NCI-H2107 (cell line): ENCODE data around the gene FMN1.

ENCODE experiments used
- DNase-seq: peaks from one replicate; lab custom pipeline; 2025; lab: John Stamatoyannopoulos, UW

The FMN1 gene

DNA sequence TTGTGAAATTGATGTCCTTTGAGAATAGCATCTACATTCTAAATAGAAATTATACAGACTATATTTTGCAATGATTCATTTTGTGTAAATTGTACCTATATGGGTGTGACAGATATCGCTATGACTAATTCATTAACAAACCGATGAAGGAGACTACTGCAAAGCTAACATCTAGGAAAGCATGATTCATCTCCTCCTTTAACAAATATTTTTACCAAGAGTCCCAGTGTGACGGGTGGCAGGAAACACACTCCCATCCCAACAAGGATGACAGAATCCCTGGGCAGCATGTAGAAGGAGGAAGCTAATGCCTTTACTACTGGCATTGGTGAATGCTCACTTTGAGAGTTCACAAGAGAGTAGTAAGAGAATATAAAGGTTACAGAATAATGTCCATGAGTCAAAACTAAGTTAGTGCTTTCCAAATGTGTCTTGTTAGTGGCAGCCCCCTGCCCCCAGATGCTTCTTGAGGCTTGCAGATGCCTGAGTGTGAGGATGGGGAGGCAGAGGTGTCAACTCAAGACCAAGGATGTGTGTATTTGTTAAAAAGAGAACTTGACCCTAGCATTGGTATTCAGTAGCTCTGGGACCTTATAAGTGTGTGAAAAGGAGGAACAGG, 180.6 kb downstream of the FMN1 start:
- DNase-seq = no peak

- no peak for DNase-seq
Observed at GRCh38 chr15:33011976-33012375, 182.5 kb downstream of the FMN1 start.

DNA sequence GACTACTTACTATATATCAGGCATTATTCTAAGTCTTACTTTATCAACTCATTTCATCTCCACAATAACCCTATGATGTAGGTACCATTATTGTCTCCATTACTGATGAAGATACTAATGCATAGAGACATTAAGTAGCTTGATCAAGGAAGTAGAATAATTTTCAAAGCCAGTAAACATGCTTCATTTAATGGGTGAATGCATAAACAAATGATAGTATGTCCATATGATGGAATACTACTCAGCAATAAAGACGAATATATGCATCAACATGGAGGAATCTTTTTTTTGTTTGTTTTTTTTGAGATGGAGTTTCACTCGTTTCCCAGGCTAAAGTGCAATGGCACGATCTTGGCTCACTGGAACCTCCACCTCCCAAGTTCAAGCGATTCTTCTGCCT, 184.9 kb downstream of the FMN1 start:
- no peak for DNase-seq

- DNase-seq = no peak
Observed at GRCh38 chr15:33009026-33009425, 185.5 kb downstream of the FMN1 start.

DNA sequence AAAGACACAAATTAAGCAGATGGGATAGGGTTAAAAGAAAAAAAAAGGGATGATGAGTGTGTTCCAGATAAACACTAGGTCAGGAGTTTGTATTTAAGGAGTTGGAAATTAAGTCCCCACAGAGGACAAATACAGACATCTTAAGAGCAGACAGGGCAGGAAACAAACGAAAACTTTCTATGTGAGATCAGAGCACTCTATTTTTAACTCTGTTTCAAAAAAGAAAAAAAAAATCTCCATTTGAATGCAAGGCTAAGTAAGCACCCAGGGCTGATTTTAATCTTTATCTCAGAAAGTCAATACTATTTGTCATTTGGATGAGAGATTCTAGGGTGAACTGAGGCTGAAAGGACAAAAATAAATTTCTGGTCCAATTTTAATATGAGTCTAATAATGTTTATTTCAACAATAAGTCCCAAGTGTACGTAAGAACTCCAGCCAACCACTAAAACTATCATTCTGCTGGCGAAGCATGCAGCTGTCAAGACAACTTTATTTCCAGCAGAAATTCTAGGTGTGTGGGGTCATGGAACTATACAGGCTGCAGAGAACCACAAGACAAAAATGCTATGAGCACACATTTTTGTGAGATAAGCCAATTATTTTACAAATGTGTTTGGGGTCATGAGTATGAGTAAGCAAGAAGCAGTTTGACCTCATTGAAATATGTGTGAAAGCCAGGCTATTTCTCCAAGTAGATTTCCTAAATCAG, 186.1 kb downstream of the FMN1 start:
- no peak for DNase-seq

DNA sequence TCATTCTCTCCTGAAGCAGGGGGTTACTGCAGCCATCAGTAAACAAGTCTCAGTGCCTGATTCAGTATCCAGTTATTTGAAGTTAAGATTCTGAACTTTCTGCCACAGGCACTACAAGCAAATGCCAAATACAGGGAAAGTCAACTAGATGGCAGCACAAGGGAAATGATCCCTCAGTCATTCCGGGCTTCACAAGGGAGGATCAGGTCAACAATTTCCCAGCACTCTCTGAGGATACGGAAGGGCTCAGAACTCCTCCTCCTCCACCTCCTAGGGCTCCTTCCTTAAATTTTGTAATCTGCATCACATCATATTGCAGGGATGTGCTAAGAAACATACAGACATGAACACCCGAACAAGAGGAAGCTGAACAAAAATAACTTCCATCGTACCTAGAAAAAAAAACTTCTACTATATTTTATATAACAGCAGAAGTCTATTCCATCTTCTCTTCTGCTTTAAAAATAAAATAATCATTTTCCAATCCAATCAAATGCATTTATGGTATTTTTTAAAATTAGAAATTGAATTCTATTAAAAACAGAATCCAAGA, 187.1 kb downstream of the FMN1 start:
- no peak for DNase-seq

- DNase-seq = no peak
Observed at GRCh38 chr15:33005582-33005981, 188.9 kb downstream of the FMN1 start.

DNA sequence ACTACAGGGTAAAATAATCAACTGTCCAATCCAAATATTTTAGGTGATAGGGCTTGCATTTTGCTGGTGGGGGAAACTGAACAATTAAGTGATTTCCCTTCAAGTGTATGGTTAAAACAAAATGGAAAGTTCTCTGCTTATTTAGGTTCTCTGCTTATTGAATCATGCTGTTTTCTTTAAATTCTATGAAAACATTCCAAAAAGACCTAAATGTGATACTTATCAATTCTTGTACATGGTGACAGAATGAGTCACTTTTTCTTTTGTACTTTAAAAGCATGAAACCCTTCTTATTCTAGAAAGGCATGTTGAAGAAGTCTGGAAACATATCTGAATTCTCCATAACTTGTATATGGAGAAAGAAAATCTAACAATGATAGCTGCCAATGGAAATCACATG, 192.6 kb downstream of the FMN1 start:
- no peak for DNase-seq

- no peak for DNase-seq
Observed at GRCh38 chr15:32998979-32999672, 195.4 kb downstream of the FMN1 start.

- no peak for DNase-seq
Observed at GRCh38 chr15:32998182-32998581, 196.3 kb downstream of the FMN1 start.

DNA sequence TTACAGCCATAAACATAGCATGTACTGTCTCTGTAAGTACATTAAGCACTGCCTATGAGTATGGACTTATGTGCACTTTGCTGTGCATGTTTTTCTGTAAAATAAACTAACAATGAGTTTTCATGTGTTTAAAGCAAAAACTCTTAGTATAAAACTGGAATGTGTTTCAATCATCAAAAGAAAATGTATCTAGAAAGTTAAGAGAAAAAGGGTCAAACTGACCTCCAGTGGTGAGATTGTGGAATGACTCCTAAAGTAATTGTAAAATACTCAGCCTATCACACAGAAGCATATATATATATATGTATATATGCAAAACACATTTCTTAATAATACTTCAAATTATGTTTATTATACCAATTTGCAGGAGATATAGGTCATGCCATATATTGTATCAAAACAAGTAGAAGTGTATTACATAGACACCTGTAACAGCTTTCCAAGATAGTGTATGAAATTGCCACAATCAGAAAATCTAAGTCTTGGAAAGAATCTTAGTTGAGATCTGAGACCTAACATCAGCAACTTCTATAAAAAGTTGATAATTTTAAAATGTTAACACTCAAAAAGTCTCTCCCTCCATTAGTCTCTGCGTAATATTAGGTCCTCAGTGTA, 199.6 kb downstream of the FMN1 start:
- DNase-seq = no peak

GRCh38 chr15:32993285-32993684, 201.2 kb downstream of the FMN1 start:
- DNase-seq = no peak

- DNase-seq = no peak
Observed at GRCh38 chr15:32991619-32992111, 202.8 kb downstream of the FMN1 start.

GRCh38 chr15:32990071-32990470, 204.4 kb downstream of the FMN1 start:
- no peak for DNase-seq

GRCh38 chr15:32987067-32987466, 207.4 kb downstream of the FMN1 start:
- no peak for DNase-seq

- no peak for DNase-seq
Observed at GRCh38 chr15:32986147-32986546, 208.4 kb downstream of the FMN1 start.

DNA sequence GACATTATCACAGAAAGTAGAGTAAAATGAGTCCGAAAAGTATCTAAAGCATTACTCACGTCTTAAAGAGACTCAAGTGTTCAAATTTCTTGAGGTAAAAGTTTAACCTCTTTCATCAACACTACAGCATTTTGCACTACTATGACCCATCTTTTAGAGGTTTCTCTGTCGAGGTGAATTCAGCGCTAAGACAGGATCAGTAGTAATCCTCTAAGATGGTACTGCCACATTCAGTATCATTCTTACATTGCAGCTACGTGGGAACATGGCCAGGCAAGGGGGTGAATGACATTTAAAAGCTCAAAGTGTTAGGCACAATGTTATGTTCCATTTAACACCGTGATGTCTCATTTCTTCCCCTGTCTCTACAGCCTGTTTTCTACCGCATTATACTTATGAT, 210.8 kb downstream of the FMN1 start:
- no peak for DNase-seq

- no peak for DNase-seq
Observed at GRCh38 chr15:32982001-32982400, 212.5 kb downstream of the FMN1 start.

GRCh38 chr15:32981536-32981935, 213.0 kb downstream of the FMN1 start:
- no peak for DNase-seq

DNA sequence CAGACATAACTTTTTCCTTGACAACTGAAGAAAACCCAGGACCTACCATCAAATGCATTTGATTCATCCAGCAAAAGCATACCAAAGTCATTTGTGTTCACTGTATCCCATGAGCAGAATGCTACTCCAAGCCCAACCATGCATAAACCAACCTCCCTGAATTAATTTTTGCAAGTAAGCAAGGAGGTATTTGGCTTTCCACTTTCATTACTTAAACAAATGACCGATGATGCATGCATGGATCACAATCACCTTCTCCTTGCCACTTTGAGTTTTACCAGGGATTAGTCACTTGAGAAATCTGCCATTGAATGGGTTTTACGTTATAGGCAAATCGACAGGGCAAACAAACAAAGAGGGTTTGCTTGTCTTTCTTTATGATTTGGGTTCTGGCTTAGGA, 214.8 kb downstream of the FMN1 start:
- DNase-seq = no peak

GRCh38 chr15:32977506-32977905, 217.0 kb downstream of the FMN1 start:
- no peak for DNase-seq

- no peak for DNase-seq
Observed at GRCh38 chr15:32974691-32975090, 219.8 kb downstream of the FMN1 start.
